HCT116 (cell line): ENCODE data around the gene SNTG2. TPM values are rescaled to one million over a fixed set of nuclear protein-coding genes. Genes with fewer than 3 reads are reported as not detected.

Experiments used
- ATAC-seq: fragments of 200-7000 bp; cut with Tn5 transposase; 2 replicates; pipeline ENCODE4 v1.9.1; 2020; ENCODE audit warnings: mild to moderate bottlenecking, moderate library complexity
- BruUV-seq: library from RNA; stranded (reverse); fragments of 400-500 nt; replicated peaks from 2 replicates; lab custom pipeline; 2021; lab: Mats Ljungman, UMichigan
- CTCF ChIA-PET: fragments of 300-600 bp; sonication (Branson Sonifier 250); formaldehyde crosslinking; loops from one replicate; lab custom pipeline; 2021; ENCODE audit warnings: antibody characterized with exemption; lab: Charles Lee
- POLR2A ChIA-PET: fragments of 300-600, 350-600 bp; sonication (Branson Sonifier 250); formaldehyde crosslinking; loops from one replicate; lab custom pipeline; 2021; ENCODE audit warnings: antibody characterized with exemption; lab: Charles Lee
- RAD21 ChIA-PET, 2 experiments: fragments of 300-600 bp; sonication (Branson Sonifier 250); formaldehyde crosslinking; loops; one replicate each; lab custom pipeline; 2023; ENCODE audit warnings: low total read pairs in 2 of 2; ENCODE audit not compliant: uncharacterized antibody in 2 of 2, unreplicated experiment in 2 of 2, low non-redundant PET in 1 of 2; lab: Charles Lee
- DNase-seq: peaks from one replicate; pipeline ENCODE4 v3.0.0-alpha.2; 2010; ENCODE audit warnings: low read depth, low spot score
- H2AFZ ChIP-seq: fragments of 200-600 bp; shearing (Covaris generic), sonication (generic); 2 replicates; pipeline ENCODE4 v1.6.1; 2017; ENCODE audit warnings: low read depth, mixed run types, mixed read lengths, antibody characterized with exemption, low read length; ENCODE audit not compliant: poor library complexity, severe bottlenecking
- H3K27ac ChIP-seq: 2 replicates; pipeline ENCODE4 v1.5.1; 2012; ENCODE audit warnings: low read depth, low read length
- H3K27me3 ChIP-seq: fragments of 200-600 bp; sonication (generic); 2 replicates; pipeline ENCODE4 v1.6.1; 2016; ENCODE audit warnings: mixed run types, low read length, mixed read lengths; ENCODE audit not compliant: insufficient read depth
- H3K36me3 ChIP-seq, 2 experiments: fragments of 200-500 bp in 1 of 2; fragments of 200-600 bp in 1 of 2; sonication (Bioruptor generic) in 1 of 2; sonication (generic) in 1 of 2; 2 replicates each; pipeline versions ENCODE4 v1.5.1 to v1.6.1; 2014 to 2016; ENCODE audit warnings: low read length in 2 of 2, inconsistent platforms in 1 of 2, mixed read lengths in 1 of 2, mixed run types in 1 of 2; ENCODE audit not compliant: insufficient read depth in 2 of 2, control insufficient read depth in 1 of 2
- H3K4me1 ChIP-seq, 2 experiments: fragments of 200-600 bp in 1 of 2; sonication (generic) in 1 of 2; 2 replicates each; pipeline versions ENCODE4 v1.5.1 to v1.6.1; 2012 to 2017; ENCODE audit warnings: low read length in 2 of 2, inconsistent platforms in 1 of 2, mild to moderate bottlenecking in 1 of 2, mixed read lengths in 1 of 2, mixed run types in 1 of 2, moderate library complexity in 1 of 2; ENCODE audit not compliant: insufficient read depth in 2 of 2, control insufficient read depth in 1 of 2
- H3K4me2 ChIP-seq: fragments of 200-600 bp; sonication (generic); 2 replicates; pipeline ENCODE4 v1.6.1; 2017; ENCODE audit warnings: mixed run types, low read length, mixed read lengths
- H3K4me3 ChIP-seq, 2 experiments: fragments of 200-600 bp in 1 of 2; sonication (generic) in 1 of 2; replicated peaks in 1 of 2; 2 replicates each; pipeline ENCODE4 v1.5.1; 2011 to 2016; ENCODE audit warnings: low read length in 2 of 2, control low read depth in 1 of 2, low read depth in 1 of 2, mild to moderate bottlenecking in 1 of 2, mixed read lengths in 1 of 2, mixed run types in 1 of 2
- H3K79me2 ChIP-seq: fragments of 200-600 bp; sonication (generic); 2 replicates; pipeline ENCODE4 v1.6.1; 2017; ENCODE audit warnings: mild to moderate bottlenecking, mixed run types, low read length, moderate library complexity, mixed read lengths; ENCODE audit not compliant: insufficient read depth
- H3K9ac ChIP-seq: fragments of 200-600 bp; sonication (generic); 2 replicates; pipeline ENCODE4 v1.6.1; 2016; ENCODE audit warnings: low read length, mixed read lengths
- H3K9me2 ChIP-seq: fragments of 200-600 bp; sonication (generic), shearing (Covaris generic); 2 replicates; pipeline ENCODE4 v1.6.1; 2017; ENCODE audit warnings: mixed run types, mild to moderate bottlenecking, moderate library complexity; ENCODE audit not compliant: insufficient read depth
- H3K9me3 ChIP-seq, 2 experiments: fragments of 200-500 bp in 1 of 2; fragments of 200-600 bp in 1 of 2; sonication (Bioruptor generic) in 1 of 2; sonication (generic) in 1 of 2; 2 replicates each; pipeline ENCODE4 v1.6.1; 2014 to 2017; ENCODE audit warnings: low read length in 2 of 2, mixed read lengths in 2 of 2, inconsistent platforms in 1 of 2, low read depth in 1 of 2, mild to moderate bottlenecking in 1 of 2, mixed run types in 1 of 2, moderate library complexity in 1 of 2; ENCODE audit not compliant: control insufficient read depth in 1 of 2, insufficient read depth in 1 of 2
- H4K20me1 ChIP-seq: fragments of 200-600 bp; sonication (generic), shearing (Covaris generic); 2 replicates; pipeline ENCODE4 v1.6.1; 2017; ENCODE audit warnings: mixed run types, mild to moderate bottlenecking, moderate library complexity; ENCODE audit not compliant: insufficient read depth
- CBX3 ChIP-seq: IDR thresholded peaks from 2 replicates; pipeline ENCODE4 v1.6.1; 2012; ENCODE audit warnings: low read depth
- EGR1 ChIP-seq: IDR thresholded peaks from 2 replicates; pipeline ENCODE4 v1.6.1; 2012; ENCODE audit warnings: low read depth
- ELF1 ChIP-seq: IDR thresholded peaks from 2 replicates; pipeline ENCODE4 v1.6.1; 2012; ENCODE audit warnings: low read depth, borderline replicate concordance
- FOSL1 ChIP-seq: IDR thresholded peaks from 2 replicates; pipeline ENCODE4 v1.6.1; 2012; ENCODE audit warnings: low read depth
- POLR2A ChIP-seq: IDR thresholded peaks from 2 replicates; pipeline ENCODE4 v1.7.0; 2011; ENCODE audit warnings: borderline replicate concordance; ENCODE audit not compliant: insufficient read depth, insufficient read length; ENCODE audit errors: extremely low read depth
- POLR2AphosphoS5 ChIP-seq: IDR thresholded peaks from 2 replicates; pipeline ENCODE4 v1.6.1; 2011; ENCODE audit warnings: mild to moderate bottlenecking, low read depth, low read length, moderate library complexity
- SIN3A ChIP-seq: IDR thresholded peaks from 2 replicates; pipeline ENCODE4 v1.6.1; 2012; ENCODE audit warnings: low read depth
- SP1 ChIP-seq: IDR thresholded peaks from 2 replicates; pipeline ENCODE4 v1.6.1; 2012; ENCODE audit warnings: low read depth
- SRF ChIP-seq: IDR thresholded peaks from 2 replicates; pipeline ENCODE4 v1.6.1; 2012; ENCODE audit warnings: low read depth
- TCF7L2 ChIP-seq: IDR thresholded peaks from 2 replicates; pipeline ENCODE4 v1.7.0; 2011; ENCODE audit warnings: borderline replicate concordance, inconsistent platforms; ENCODE audit not compliant: insufficient read depth, insufficient read length; ENCODE audit errors: extremely low read depth
- YY1 ChIP-seq: IDR thresholded peaks from 2 replicates; pipeline ENCODE4 v1.6.1; 2011; ENCODE audit warnings: low read length, low read depth, moderate library complexity, mild to moderate bottlenecking; ENCODE audit not compliant: insufficient replicate concordance; ENCODE audit errors: extremely low read depth
- ZBTB33 ChIP-seq: IDR thresholded peaks from 2 replicates; pipeline ENCODE4 v1.6.1; 2011; ENCODE audit warnings: mild to moderate bottlenecking, low read length, moderate library complexity; ENCODE audit not compliant: insufficient replicate concordance; ENCODE audit errors: extremely low read depth
- ZNF274 ChIP-seq: fragments of 200-500 bp; sonication (Bioruptor generic); IDR thresholded peaks from 2 replicates; pipeline ENCODE4 v1.6.1; 2014; ENCODE audit warnings: mild to moderate bottlenecking, low read depth, low read length, inconsistent platforms
- intact Hi-C: fragments of 100-400 bp; cut with micrococcal nuclease; formaldehyde crosslinking; loops from 2 replicates; pipeline ENCODE4 v1.10.0; 2022
- total RNA-seq: library from RNA; stranded (reverse); gene quantifications from one replicate; pipeline ENCODE4 v1.2.1, GENCODE V29; 2021; ENCODE audit not compliant: unreplicated experiment
- TF ChIP-seq, protein P1 (sequence below): IDR thresholded peaks from 2 replicates; pipeline ENCODE4 v1.6.1; 2012
- TF ChIP-seq, protein P2 (sequence below), 3 experiments: fragments of 200-600 bp in 1 of 3; sonication (generic) in 1 of 3; IDR thresholded peaks in 2 of 3; conservative IDR thresholded peaks in 1 of 3; 2 replicates each; pipeline ENCODE4 v1.5.1; 2012 to 2017; ENCODE audit warnings: low read depth in 2 of 3, low read length in 2 of 3, antibody characterized with exemption in 1 of 3, borderline replicate concordance in 1 of 3, control low read depth in 1 of 3, mild to moderate bottlenecking in 1 of 3, mixed read lengths in 1 of 3, mixed run types in 1 of 3, moderate library complexity in 1 of 3; ENCODE audit not compliant: insufficient read depth in 1 of 3

Gene SNTG2
- total RNA-seq, 1 experiment from 2014 or later, result not detected

GRCh38 chr2:1210352-1210751, 259.7 kb downstream of the SNTG2 start:
- Histone ChIP-seq H3K4me3 (no peak overlapping the region), H3K9me3 (peaks cover 0 to 7% of the 10 kb centered on the region in 2 experiments; a peak in 1 of 4 replicates), H4K20me1 (no peaks in the 10 kb centered on the region), H3K79me2 (no peaks in the 10 kb centered on the region), H2AFZ (no peak overlapping the region), H3K27ac (no peak overlapping the region), H3K9ac (no peak overlapping the region), H3K27me3 (no peaks in the 10 kb centered on the region), H3K4me2 (no peak overlapping the region), H3K9me2 (no peaks in the 10 kb centered on the region), H3K4me1 (no peaks in the 10 kb centered on the region), H3K36me3 (no peaks in the 10 kb centered on the region)
- no peak for ATAC-seq
- no TSS peak for BruUV-seq
- DNase-seq, result no peak
- CTCF ChIA-PET, result no interaction called here
- RAD21 ChIA-PET, result no interaction called here
- intact Hi-C loops, result no loop called here
- POLR2A ChIA-PET, result no interaction called here
- TF ChIP-seq POLR2AphosphoS5, result no peak

DNA sequence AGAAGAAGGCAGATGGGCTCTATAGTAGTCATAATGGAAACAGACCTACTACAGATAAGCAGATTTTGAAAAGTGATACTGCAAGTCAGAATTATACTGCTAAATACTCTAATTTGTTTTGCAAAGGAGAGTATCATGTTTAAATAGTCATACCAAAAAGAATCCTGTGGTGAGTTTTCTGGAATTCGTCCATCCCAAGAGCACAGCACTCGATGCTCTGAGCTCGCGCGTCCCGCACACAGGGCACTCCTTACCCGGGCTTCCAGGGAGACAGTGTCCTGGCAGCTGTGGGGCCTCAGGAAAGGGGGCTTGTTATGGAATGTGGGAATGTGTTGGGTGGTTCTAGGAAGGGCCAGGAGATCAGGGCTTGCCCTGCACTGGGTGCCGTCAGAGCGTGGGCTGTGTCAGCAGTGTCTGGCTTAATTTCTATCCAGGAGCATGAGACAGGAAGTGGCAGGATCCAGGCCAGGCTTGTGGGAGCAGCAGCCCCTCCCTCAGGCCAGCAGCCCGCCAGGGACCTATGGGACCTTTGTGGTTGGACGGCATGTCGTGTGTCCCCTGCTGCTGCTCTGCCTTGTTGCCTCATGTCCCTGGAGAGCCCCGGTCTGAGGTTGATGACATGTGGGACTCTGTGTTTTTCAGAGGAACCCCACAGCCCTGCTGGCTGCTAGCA, 269.4 kb downstream of the SNTG2 start:
- ChIA-PET CTCF (no interaction called here), RAD21 (no interaction called here), POLR2A (no interaction called here)
- ATAC-seq (no peak), DNase-seq (no peak)
- Histone ChIP-seq H3K4me1 (no peaks in the 10 kb centered on the region), H3K36me3 (no peaks in the 10 kb centered on the region), H4K20me1 (no peaks in the 10 kb centered on the region), H3K79me2 (no peaks in the 10 kb centered on the region), H3K9ac (no peak overlapping the region), H3K9me3 (no peaks in the 10 kb centered on the region), H3K9me2 (no peaks in the 10 kb centered on the region), H3K4me2 (no peak overlapping the region), H2AFZ (no peak overlapping the region), H3K4me3 (no peak overlapping the region), H3K27ac (no peak overlapping the region), H3K27me3 (no peaks in the 10 kb centered on the region)
- TF ChIP-seq, protein P1, sequence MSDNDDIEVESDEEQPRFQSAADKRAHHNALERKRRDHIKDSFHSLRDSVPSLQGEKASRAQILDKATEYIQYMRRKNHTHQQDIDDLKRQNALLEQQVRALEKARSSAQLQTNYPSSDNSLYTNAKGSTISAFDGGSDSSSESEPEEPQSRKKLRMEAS, result no peak
- TF ChIP-seq EGR1 (no peak), SIN3A (no peak), SP1 (no peak), YY1 (no peak), ELF1 (no peak), POLR2A (no peak), ZBTB33 (no peak), TCF7L2 (no peak), FOSL1 (no peak), ZNF274 (no peak), SRF (no peak), CBX3 (no peak)
- TF ChIP-seq, protein P2, sequence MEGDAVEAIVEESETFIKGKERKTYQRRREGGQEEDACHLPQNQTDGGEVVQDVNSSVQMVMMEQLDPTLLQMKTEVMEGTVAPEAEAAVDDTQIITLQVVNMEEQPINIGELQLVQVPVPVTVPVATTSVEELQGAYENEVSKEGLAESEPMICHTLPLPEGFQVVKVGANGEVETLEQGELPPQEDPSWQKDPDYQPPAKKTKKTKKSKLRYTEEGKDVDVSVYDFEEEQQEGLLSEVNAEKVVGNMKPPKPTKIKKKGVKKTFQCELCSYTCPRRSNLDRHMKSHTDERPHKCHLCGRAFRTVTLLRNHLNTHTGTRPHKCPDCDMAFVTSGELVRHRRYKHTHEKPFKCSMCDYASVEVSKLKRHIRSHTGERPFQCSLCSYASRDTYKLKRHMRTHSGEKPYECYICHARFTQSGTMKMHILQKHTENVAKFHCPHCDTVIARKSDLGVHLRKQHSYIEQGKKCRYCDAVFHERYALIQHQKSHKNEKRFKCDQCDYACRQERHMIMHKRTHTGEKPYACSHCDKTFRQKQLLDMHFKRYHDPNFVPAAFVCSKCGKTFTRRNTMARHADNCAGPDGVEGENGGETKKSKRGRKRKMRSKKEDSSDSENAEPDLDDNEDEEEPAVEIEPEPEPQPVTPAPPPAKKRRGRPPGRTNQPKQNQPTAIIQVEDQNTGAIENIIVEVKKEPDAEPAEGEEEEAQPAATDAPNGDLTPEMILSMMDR (IDR thresholded peaks at IDR 0.05 in 2 of 3, conservative IDR thresholded peaks at IDR 0.05 in 1 of 3; ENCODE audit: borderline replicate concordance in 1 of 3, insufficient read depth in 1 of 3, low read depth in 2 of 3, low read length in 2 of 3), result no peak
- intact Hi-C loops, result no loop called here
- no TSS peak for BruUV-seq
